Heart left ventricle (tissue), 16 donors: Measurements from ENCODE around the gene MAPK1IP1L. TPM values are rescaled to one million over a fixed set of nuclear protein-coding genes. Genes with fewer than 3 reads are reported as not detected.

ENCODE experiments used
- ATAC-seq, 4 donors: fragments of 200-7000 bp; cut with Tn5 transposase; one replicate each; pipeline ENCODE4 v1.9.1; 2020 to 2022; ENCODE audit warnings: moderate library complexity in 4 of 4, mild to moderate bottlenecking in 3 of 4, moderate number of reproducible peaks in 1 of 4
- DNase-seq, 5 donors: peaks; one replicate each; pipeline ENCODE4 v3.0.0-alpha.2; 2020
- H3K27ac ChIP-seq, 12 donors: fragments of 200-600 bp; sonication (generic) in 4 of 12; one replicate each; pipeline versions ENCODE4 v1.5.0 to v1.8.0; 2016 to 2022; ENCODE audit warnings: mild to moderate bottlenecking in 2 of 12
- H3K27me3 ChIP-seq, 9 donors: fragments of 200-600 bp; sonication (generic) in 2 of 9; one replicate each; pipeline versions ENCODE4 v1.5.1 to v1.8.0; 2016 to 2022; ENCODE audit warnings: mild to moderate bottlenecking in 3 of 9
- H3K36me3 ChIP-seq, 9 donors: fragments of 200-600 bp; sonication (generic) in 2 of 9; one replicate each; pipeline versions ENCODE4 v1.5.0 to v1.8.0; 2018 to 2022; ENCODE audit warnings: mild to moderate bottlenecking in 2 of 9
- H3K4me1 ChIP-seq, 12 donors: fragments of 200-600 bp; sonication (generic) in 4 of 12; one replicate each; pipeline versions ENCODE4 v1.5.0 to v1.8.0; 2016 to 2022; ENCODE audit warnings: mild to moderate bottlenecking in 3 of 12
- H3K4me3 ChIP-seq, 12 donors: fragments of 200-600 bp; sonication (generic) in 4 of 12; one replicate each; pipeline versions ENCODE4 v1.5.0 to v1.8.0; 2017 to 2022; ENCODE audit warnings: mild to moderate bottlenecking in 9 of 12, moderate library complexity in 4 of 12
- H3K9me3 ChIP-seq, 12 donors: fragments of 200-600 bp; sonication (generic) in 4 of 12; one replicate each; pipeline versions ENCODE4 v1.5.0 to v1.8.0; 2016 to 2022; ENCODE audit warnings: mild to moderate bottlenecking in 1 of 12
- POLR2A ChIP-seq, 2 donors: fragments of 450-650 bp; IDR thresholded peaks; one replicate each; pipeline ENCODE4 v1.6.1; 2017; ENCODE audit warnings: antibody characterized with exemption in 2 of 2, mild to moderate bottlenecking in 2 of 2, moderate library complexity in 2 of 2
- WGBS, 4 donors: extraction: QIAGEN DNeasy Blood & Tissue Kit in 2 of 4; methylation state at CpG; one replicate each; pipeline versions ENCODE4 v1.1.5 to v1.1.7; 2013 to 2018; 5-methylcytosine and 5-hydroxymethylcytosine counted together
- intact Hi-C, 10 donors: fragments of 100-400 bp; cut with DNase I; formaldehyde crosslinking; loops; one replicate each; pipeline versions ENCODE4 v1.11.1 to v1.14.2; 2022
- polyA plus RNA-seq, 2 donors: library from polyadenylated mRNA; stranded (reverse); fragments of 200-250 nt; gene quantifications; one replicate each; pipeline ENCODE4 v1.2.3, GENCODE V29; 2013
- total RNA-seq, 9 donors: library from RNA; depleted of rRNA in 2 of 9; stranded (reverse); fragments of >200 nt in 2 of 9; fragmentation: NEBNext Ultra II Directional in 3 of 9; extraction: Animal tissue kit (Norgen Biotek cat#: 25700) in 3 of 9; gene quantifications; one replicate each; pipeline versions ENCODE4 v1.1.0 to v1.2.4, GENCODE V29; 2016 to 2023
- TF ChIP-seq, protein P1 (sequence below), 12 donors: fragments of 200-600 bp; sonication (generic) in 4 of 12; IDR thresholded peaks; one replicate each; pipeline versions ENCODE4 v1.5.0 to v1.8.0; 2018 to 2022; ENCODE audit warnings: antibody characterized with exemption in 12 of 12, mild to moderate bottlenecking in 5 of 12
- donor health status: ischemic (EF 13 %, LVEDD 7.1; RV severe dilation, severe dysfunction).
- donor health status: healthy with polysubstance abuse.
- donor health status: DM: no; HTN: yes; CAD: no.
- donor health status: DM: no; HTN: no; CAD: no.
- donor health status: ischemic (EF 25% LVEDD 6.9; RV normal size, moderate dysfunction).
- donor health status: ischemic (EF 25% LVEDD 5.7; RV mildly dilated, moderate dysfunction).
- donor health status: healthy.
- donor health status: DM: yes; HTN: yes; CAD: no.
- donor health status: ischemic (EF 35%, LVEDD 5.7; RV mildly dilated, moderate dysfunction).
- donor health status: nonischemic (EF 11% LVEDD 7.7; RV severe dilation, severe dysfunction).
- donor health status: DM: yes; HTN: yes; CAD: no.
- donor health status: PGD.
- donor health status: ischemic (EF 29% LVEDD 5.4; RV normal size, mild dysfunction).
- donor health status: nonischemic (EF 23%, LVEDD 6.1; RV moderate dilation, normal function).

MAPK1IP1L gene
- total and polyA plus RNA-seq, 11 donors: 23.8 to 159 (median 77.5) TPM

DNA sequence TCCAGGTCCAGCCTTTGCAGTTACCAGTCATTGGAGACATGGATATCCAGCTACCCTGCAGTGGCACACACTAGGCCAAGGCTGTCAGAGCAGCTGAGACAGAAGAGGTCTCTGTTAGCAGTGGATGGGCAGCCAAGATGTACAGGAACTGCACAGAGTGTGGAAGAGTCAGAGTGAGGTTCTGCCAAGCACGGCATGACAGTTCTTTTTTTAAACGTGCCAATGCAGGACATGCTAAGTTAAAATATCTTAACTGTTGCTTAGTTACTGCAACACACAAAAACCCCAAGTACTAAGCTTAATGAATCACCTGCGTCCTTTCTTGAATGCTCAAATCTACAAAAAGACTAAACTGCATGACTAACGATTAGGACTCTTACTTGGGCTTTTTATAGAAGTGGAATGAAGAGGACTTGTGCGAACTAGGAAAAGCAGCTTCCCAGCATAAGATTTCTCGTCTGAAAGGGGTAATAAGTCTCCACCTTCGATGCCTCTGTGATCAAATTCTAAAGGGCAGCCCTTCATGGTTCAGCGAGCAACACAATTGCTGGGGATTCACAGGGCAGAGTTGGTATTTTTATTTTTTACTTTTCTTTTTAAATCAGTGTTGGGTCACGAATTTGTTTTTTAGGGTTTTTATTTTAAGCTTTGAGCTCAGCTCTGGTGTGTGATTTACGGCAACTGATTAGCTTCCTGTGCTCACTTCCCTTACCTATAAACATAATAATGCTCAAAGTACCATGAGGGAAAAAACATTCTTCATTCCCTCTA is 20.6 kb downstream of the MAPK1IP1L start:
- WGBS, 4 donors: 18 to 21% (median 19%) methylated on average over 10 of the region's 10 CpGs
- intact Hi-C loops: no loop called here
- no peak for TF ChIP-seq POLR2A (IDR thresholded peaks at IDR 0.05)
- TF ChIP-seq, protein P1, sequence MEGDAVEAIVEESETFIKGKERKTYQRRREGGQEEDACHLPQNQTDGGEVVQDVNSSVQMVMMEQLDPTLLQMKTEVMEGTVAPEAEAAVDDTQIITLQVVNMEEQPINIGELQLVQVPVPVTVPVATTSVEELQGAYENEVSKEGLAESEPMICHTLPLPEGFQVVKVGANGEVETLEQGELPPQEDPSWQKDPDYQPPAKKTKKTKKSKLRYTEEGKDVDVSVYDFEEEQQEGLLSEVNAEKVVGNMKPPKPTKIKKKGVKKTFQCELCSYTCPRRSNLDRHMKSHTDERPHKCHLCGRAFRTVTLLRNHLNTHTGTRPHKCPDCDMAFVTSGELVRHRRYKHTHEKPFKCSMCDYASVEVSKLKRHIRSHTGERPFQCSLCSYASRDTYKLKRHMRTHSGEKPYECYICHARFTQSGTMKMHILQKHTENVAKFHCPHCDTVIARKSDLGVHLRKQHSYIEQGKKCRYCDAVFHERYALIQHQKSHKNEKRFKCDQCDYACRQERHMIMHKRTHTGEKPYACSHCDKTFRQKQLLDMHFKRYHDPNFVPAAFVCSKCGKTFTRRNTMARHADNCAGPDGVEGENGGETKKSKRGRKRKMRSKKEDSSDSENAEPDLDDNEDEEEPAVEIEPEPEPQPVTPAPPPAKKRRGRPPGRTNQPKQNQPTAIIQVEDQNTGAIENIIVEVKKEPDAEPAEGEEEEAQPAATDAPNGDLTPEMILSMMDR (IDR thresholded peaks at IDR 0.05): no peak
- Histone ChIP-seq H3K27ac (peak overlapping the region; percentile 36 to 79 (median 58)), H3K36me3 (peaks cover 0 to 12% (median 6%) of the 10 kb centered on the region in 9 donors), H3K4me3 (peak overlapping the region in 1 of 12 donors; percentile 10), H3K27me3 (no peaks in the 10 kb centered on the region), H3K9me3 (no peaks in the 10 kb centered on the region), H3K4me1 (peaks cover 0 to 45% (median 21%) of the 10 kb centered on the region in 12 donors)
- DNase-seq (peak in 4 of 5 donors; percentile 37 to 81 (median 57)), ATAC-seq (peak; percentile 94 to 96 (median 96))

DNA sequence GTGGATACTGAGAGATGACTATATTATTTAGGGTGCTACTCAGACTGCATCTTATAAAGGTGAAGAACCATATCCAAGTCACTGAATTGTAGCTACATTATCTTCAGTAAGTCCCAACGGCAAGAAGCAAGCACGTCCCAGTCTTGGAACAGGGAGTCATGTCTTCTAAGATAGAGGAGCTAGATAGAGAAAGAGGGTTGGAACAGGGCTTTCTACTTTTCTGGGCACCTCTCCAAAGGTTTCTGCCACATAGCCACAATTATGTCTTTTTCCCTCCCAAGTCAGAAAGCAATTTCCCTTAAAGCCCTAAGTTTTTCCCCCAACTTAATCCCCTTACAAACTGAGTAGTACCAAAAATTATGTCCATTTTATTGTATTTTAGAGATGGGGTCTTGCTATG is 22.4 kb downstream of the MAPK1IP1L start:
- WGBS, 4 donors: 22 to 35% (median 31%) methylated on average over 2 of the region's 2 CpGs
- Histone ChIP-seq H3K27me3 (no peaks in the 10 kb centered on the region), H3K27ac (peak overlapping the region in 1 of 12 donors; percentile 8), H3K4me3 (no peak overlapping the region), H3K36me3 (no peaks in the 10 kb centered on the region), H3K9me3 (no peaks in the 10 kb centered on the region), H3K4me1 (peaks cover 0 to 45% (median 21%) of the 10 kb centered on the region in 12 donors)
- intact Hi-C loops: no loop called here
- TF ChIP-seq, protein P1 (IDR thresholded peaks at IDR 0.05): no peak
- no peak for TF ChIP-seq POLR2A (IDR thresholded peaks at IDR 0.05)
- DNase-seq (no peak), ATAC-seq (no peak)

GRCh38 chr14:55074662-55075061 is 23.2 kb downstream of the MAPK1IP1L start:
- TF ChIP-seq POLR2A (IDR thresholded peaks at IDR 0.05): no peak
- TF ChIP-seq, protein P1 (IDR thresholded peaks at IDR 0.05): no peak
- Histone ChIP-seq H3K36me3 (no peaks in the 10 kb centered on the region), H3K27me3 (no peaks in the 10 kb centered on the region), H3K9me3 (no peaks in the 10 kb centered on the region), H3K4me1 (peaks cover 0 to 45% (median 21%) of the 10 kb centered on the region in 12 donors), H3K4me3 (no peak overlapping the region), H3K27ac (peak overlapping the region in 1 of 12 donors; percentile 28)
- 16 to 23% (median 20%) methylated on average over 5 of the region's 5 CpGs for WGBS, 4 donors
- ATAC-seq: no peak
- intact Hi-C loops: no loop called here
- DNase-seq: no peak

- TF ChIP-seq POLR2A (IDR thresholded peaks at IDR 0.05): no peak
- TF ChIP-seq, protein P1 (IDR thresholded peaks at IDR 0.05): no peak
- no peak for ATAC-seq
These were observed 24.3 kb downstream of the MAPK1IP1L start for GRCh38 chr14:55075628-55076175.

More at GRCh38 chr14:55075628-55076175, 24.3 kb downstream of the MAPK1IP1L start:
- H3K27me3 ChIP-seq: no peaks in the 10 kb centered on the region
- no peaks in the 10 kb centered on the region for H3K36me3 ChIP-seq
- no peaks in the 10 kb centered on the region for H3K9me3 ChIP-seq
- WGBS, 4 donors: 89 to 93% (median 92%) methylated on average over 3 of the region's 3 CpGs
- H3K4me1 ChIP-seq: peaks cover 0 to 45% (median 21%) of the 10 kb centered on the region in 12 donors
- DNase-seq: no peak
- no peak overlapping the region for H3K27ac ChIP-seq
- intact Hi-C loops: no loop called here
- no peak overlapping the region for H3K4me3 ChIP-seq
